ENCODE results near the gene TRIM49. TPM values are rescaled to one million over a fixed set of nuclear protein-coding genes. Genes with fewer than 3 reads are reported as not detected.
"Not testable (repeated sequence)": the region's sequence is repeated elsewhere in the genome, so short reads cannot be mapped to it uniquely, and the experiment has no call there.

TRIM49 gene
- not detected for total RNA-seq

GRCh38 chr11:89808475-89808874 lies at the start of gene TRIM49:
TRIM49 (minus strand) TSS chr11:89808575; CDS start chr11:89804469, 4,106 bp downstream.
- not testable (repeated sequence) for ATAC-seq

- not testable (repeated sequence) for ATAC-seq
Observed at GRCh38 chr11:89826694-89827093, 18.3 kb upstream of the TRIM49 start.

DNA sequence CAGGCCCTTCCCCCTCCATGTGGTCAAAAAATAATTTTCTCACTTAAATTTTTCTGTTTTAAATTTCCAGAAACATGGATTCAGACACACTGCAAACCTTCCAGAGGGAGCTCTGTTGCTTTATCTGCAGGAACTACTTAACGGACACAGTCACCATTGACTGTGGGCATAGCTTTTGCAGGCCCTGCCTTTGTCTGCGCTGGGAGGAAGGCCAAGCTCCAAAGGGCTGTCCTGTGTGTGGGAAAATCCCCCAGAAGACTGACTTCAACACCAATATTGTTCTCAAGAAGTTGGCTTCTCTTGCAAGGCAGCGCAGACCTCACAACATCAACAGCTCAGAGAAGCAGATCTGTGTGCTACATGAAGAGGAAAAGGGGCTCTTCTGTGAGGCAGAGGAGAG lies 11.6 kb upstream of the TRIM49 start:
- ATAC-seq: not testable (repeated sequence)

GRCh38 chr11:89813535-89813934 lies 5.2 kb upstream of the TRIM49 start:
- not testable (repeated sequence) for ATAC-seq

DNA sequence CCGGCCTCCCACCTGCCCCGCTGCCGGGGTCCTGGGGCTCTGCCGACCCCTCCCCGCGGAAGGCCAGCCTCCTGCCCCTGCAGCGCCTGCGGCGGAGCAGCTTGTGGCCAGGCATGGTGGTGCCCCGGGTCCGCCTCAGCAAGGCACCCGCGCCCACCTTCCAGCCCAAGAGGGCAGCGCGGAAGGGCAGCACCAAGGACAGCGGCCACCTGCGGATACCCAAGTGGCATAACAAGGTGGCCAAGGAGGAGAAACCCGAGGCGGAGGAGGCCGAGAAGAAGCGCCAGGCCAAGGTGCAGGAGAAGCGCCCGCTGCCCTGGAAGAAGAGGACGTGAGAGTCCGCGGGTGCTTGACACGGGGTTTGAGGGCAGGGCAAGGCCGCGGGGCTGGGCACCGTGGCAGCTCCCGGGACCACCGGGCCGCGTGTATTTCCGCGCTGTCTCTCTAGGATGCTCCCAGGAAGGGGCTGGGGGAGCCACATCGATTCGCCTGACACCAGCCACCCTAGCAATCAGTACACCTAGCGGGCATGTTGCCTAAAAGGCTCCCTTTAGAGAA lies 20.8 kb downstream of the TRIM49 start:
- ATAC-seq: not testable (repeated sequence)

DNA sequence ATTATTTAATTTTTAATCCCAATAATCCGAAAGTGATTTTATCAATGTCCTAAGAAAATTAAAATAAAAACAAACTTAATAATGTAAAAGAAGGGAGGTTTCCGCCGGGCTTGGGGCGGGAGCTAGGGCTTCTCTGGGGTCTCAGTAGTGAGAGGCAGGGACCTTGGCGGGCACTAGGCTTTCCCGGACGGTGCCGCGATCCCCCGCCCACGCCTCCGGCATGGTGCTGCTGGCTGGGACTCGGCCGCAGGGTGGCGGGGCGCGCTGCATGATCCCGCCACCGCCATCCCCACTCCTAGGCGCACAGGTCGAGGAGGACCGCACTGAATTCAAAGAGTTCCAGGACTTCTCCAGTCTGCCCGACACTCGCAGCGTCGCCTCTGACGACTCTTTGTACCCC lies 22.6 kb downstream of the TRIM49 start:
- ATAC-seq: not testable (repeated sequence)

GRCh38 chr11:89750822-89751221 lies 57.6 kb downstream of the TRIM49 start:
- ATAC-seq: not testable (repeated sequence)

Other genes with a start within 250 kb of the TRIM49 start
- gene TRIM77, start 98.3 kb downstream of the TRIM49 start, total RNA-seq: not detected
- gene TRIM64B, start 69.9 kb upstream of the TRIM49 start, total RNA-seq: not detected
- gene TRIM49D1, start 113.7 kb upstream of the TRIM49 start, total RNA-seq: not detected
- gene TRIM49D2, start 115.5 kb upstream of the TRIM49 start, total RNA-seq: not detected
- not detected for gene TRIM64, start 157.5 kb upstream of the TRIM49 start, total RNA-seq
- not detected for gene TRIM49C, start 222.5 kb upstream of the TRIM49 start, total RNA-seq